ENCODE data around the gene DLL1. TPM values are rescaled to one million over a fixed set of nuclear protein-coding genes. Genes with fewer than 3 reads are reported as not detected.
A peak's percentile ranks its signal among the peaks of the same experiment; 100 is the strongest.

DLL1 gene
- total and polyA plus RNA-seq, 12 donors, result 0.75 to 13.3 (median 7.7) TPM

- H3K27ac ChIP-seq, result peak overlapping the region in 3 of 5 donors; percentile 0 to 82 (median 59)
- H3K27me3 ChIP-seq, result no peaks in the 10 kb centered on the region
- H3K9me3 ChIP-seq (replicated peaks in 1 of 3), result no peaks in the 10 kb centered on the region
- no peak for DNase-seq
- 30 to 75% (median 48%) methylated on average over 23 of the region's 23 CpGs for WGBS, 4 donors
- peak overlapping the region in 1 of 4 donors; percentile 40 for H3K4me3 ChIP-seq
- H3K36me3 ChIP-seq (replicated peaks in 1 of 2), result peaks cover 0 to 26% of the 10 kb centered on the region in 2 donors
- intact Hi-C loops (cut with DNase I), result no loop called here
- H3K4me1 ChIP-seq (replicated peaks in 1 of 2), result peaks cover 0 to 14% of the 10 kb centered on the region in 2 donors
- no peak for TF ChIP-seq POLR2A (IDR thresholded peaks at IDR 0.05)
- TF ChIP-seq CTCF (IDR thresholded peaks at IDR 0.05), result no peak
Observed at GRCh38 chr6:170280689-170281045, 10.2 kb downstream of the DLL1 start.

GRCh38 chr6:170279977-170280688 is 10.7 kb downstream of the DLL1 start:
- DNase-seq, result peak; percentile 72 to 89 (median 86)
- TF ChIP-seq CTCF (IDR thresholded peaks at IDR 0.05), result peak in 1 of 6 experiments; percentile 6
- TF ChIP-seq POLR2A (IDR thresholded peaks at IDR 0.05), result peak in 1 of 2 donors; percentile 57
- WGBS, 4 donors, result 28 to 61% (median 45%) methylated on average over 14 to 36 of the region's 36 CpGs
- H3K27ac ChIP-seq, result peak overlapping the region in 3 of 5 donors; percentile 20 to 82 (median 59)
- no peaks in the 10 kb centered on the region for H3K9me3 ChIP-seq (replicated peaks in 1 of 3)
- peaks cover 0 to 14% of the 10 kb centered on the region in 2 donors for H3K4me1 ChIP-seq (replicated peaks in 1 of 2)
- H3K36me3 ChIP-seq (replicated peaks in 1 of 2), result peaks cover 0 to 20% of the 10 kb centered on the region in 2 donors
- intact Hi-C loops (cut with DNase I), result no loop called here
- H3K4me3 ChIP-seq, result peak overlapping the region in 1 of 4 donors; percentile 40
- H3K27me3 ChIP-seq, result no peaks in the 10 kb centered on the region

GRCh38 chr6:170279426-170279825 is 11.5 kb downstream of the DLL1 start:
- WGBS, 4 donors, result 88 to 91% (median 90%) methylated on average over 8 of the region's 8 CpGs
- Histone ChIP-seq H3K4me3 (no peak overlapping the region), H3K27ac (peak overlapping the region in 2 of 5 donors; percentile 20 to 82), H3K4me1 (replicated peaks in 1 of 2) (peaks cover 0 to 14% of the 10 kb centered on the region in 2 donors), H3K36me3 (replicated peaks in 1 of 2) (peaks cover 0 to 13% of the 10 kb centered on the region in 2 donors), H3K9me3 (replicated peaks in 1 of 3) (no peaks in the 10 kb centered on the region), H3K27me3 (no peaks in the 10 kb centered on the region)
- DNase-seq, result no peak
- no peak for TF ChIP-seq POLR2A (IDR thresholded peaks at IDR 0.05)
- no peak for TF ChIP-seq CTCF (IDR thresholded peaks at IDR 0.05)
- intact Hi-C loops (cut with DNase I), result no loop called here

- Histone ChIP-seq H3K27me3 (no peaks in the 10 kb centered on the region), H3K9me3 (replicated peaks in 1 of 3) (no peaks in the 10 kb centered on the region), H3K36me3 (replicated peaks in 1 of 2) (peaks cover 0 to 8% of the 10 kb centered on the region in 2 donors), H3K27ac (peak overlapping the region in 2 of 5 donors; percentile 38 to 82), H3K4me3 (no peak overlapping the region), H3K4me1 (replicated peaks in 1 of 2) (peaks cover 0 to 14% of the 10 kb centered on the region in 2 donors)
- intact Hi-C loops (cut with DNase I), result no loop called here
- 52 to 71% (median 55%) methylated on average over 9 of the region's 9 CpGs for WGBS, 4 donors
- no peak for DNase-seq
- TF ChIP-seq POLR2A (IDR thresholded peaks at IDR 0.05), result no peak
- TF ChIP-seq CTCF (IDR thresholded peaks at IDR 0.05), result no peak
Observed at GRCh38 chr6:170278743-170279094, 12.2 kb downstream of the DLL1 start.
